Esophagus muscularis mucosa (tissue), 4 donors: ENCODE measurements around the gene PPP1R3D.

Source experiments
- EP300 ChIP-seq: sonication (generic); formaldehyde crosslinking; IDR thresholded peaks from one replicate; pipeline ENCODE4 v1.6.1; 2017; ENCODE audit warnings: antibody characterized with exemption
- POLR2A ChIP-seq: fragments of 450-650 bp; IDR thresholded peaks from one replicate; pipeline ENCODE4 v1.6.1; 2017; ENCODE audit warnings: antibody characterized with exemption, moderate library complexity, mild to moderate bottlenecking, low read depth
- POLR2AphosphoS5 ChIP-seq, 2 donors: sonication (generic); formaldehyde crosslinking; IDR thresholded peaks; one replicate each; pipeline ENCODE4 v1.6.1; 2017; ENCODE audit warnings: antibody characterized with exemption in 2 of 2
- TF ChIP-seq, protein P1 (sequence below), 3 experiments: fragments of 200-600 bp in 2 of 3; fragments of 450-650 bp in 1 of 3; sonication (generic) in 2 of 3; IDR thresholded peaks; one replicate each; pipeline ENCODE4 v1.5.1; 2017 to 2019; ENCODE audit warnings: antibody characterized with exemption in 3 of 3, mild to moderate bottlenecking in 2 of 3, moderate library complexity in 1 of 3

DNA sequence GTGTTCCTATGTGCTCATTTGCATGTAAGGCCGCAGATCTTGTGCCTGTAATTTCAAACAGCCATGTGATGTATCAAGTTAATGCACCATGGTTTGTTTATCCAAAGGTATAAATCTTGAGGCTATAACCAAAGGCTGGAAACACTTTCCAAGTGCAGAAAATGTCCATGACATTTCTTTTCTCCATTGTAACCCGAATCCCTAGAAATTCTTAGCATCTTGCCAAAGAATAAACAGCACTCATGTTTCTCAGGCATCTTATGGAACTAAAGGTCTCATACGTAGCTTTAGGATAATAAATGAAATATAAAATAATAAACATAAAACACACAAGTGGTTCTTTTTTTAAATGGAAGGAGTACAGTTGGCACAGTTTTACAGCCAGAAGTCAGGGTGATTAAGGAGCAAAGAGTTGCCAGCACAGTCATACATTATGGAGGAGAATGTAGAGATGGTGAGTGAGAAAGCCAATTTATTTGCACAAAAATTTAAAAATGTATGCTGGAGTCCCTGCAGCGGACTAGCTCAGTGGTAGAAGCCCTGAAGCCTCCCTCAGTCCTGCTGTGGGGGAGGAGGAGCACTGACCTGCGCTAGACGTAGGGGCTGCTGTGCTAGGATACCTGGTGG is 36.2 kb upstream of the PPP1R3D start:
- TF ChIP-seq, protein P1, sequence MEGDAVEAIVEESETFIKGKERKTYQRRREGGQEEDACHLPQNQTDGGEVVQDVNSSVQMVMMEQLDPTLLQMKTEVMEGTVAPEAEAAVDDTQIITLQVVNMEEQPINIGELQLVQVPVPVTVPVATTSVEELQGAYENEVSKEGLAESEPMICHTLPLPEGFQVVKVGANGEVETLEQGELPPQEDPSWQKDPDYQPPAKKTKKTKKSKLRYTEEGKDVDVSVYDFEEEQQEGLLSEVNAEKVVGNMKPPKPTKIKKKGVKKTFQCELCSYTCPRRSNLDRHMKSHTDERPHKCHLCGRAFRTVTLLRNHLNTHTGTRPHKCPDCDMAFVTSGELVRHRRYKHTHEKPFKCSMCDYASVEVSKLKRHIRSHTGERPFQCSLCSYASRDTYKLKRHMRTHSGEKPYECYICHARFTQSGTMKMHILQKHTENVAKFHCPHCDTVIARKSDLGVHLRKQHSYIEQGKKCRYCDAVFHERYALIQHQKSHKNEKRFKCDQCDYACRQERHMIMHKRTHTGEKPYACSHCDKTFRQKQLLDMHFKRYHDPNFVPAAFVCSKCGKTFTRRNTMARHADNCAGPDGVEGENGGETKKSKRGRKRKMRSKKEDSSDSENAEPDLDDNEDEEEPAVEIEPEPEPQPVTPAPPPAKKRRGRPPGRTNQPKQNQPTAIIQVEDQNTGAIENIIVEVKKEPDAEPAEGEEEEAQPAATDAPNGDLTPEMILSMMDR (IDR thresholded peaks at IDR 0.05), result no peak
- no peak for TF ChIP-seq POLR2AphosphoS5 (IDR thresholded peaks at IDR 0.05)
- no peak for TF ChIP-seq EP300
- no peak for TF ChIP-seq POLR2A
